ENCODE measurements around the gene C2.
"Not testable (repeated sequence)": the region's sequence is repeated elsewhere in the genome, so short reads cannot be mapped to it uniquely, and the experiment has no call there.

Gene C2

DNA sequence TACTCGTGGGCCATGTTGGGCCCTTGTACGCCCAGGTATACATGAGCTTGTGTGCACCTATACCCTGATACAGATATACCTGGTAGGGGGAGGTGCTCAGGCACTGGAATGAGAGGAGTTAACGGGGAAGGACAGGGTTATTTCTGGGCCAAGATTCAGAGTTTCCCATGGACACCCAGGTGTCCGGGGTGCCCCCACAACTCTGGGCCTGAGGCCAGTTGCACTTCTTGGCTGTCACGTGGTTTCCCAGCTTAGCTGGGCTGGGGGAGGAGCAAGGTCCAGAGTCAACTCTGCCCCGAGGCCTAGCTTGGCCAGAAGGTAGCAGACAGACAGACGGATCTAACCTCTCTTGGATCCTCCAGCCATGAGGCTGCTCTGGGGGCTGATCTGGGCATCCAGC lies 54.2 kb downstream of the C2 start, which contains the start of gene C4A:
C4A (plus strand) TSS at position 314 of the 400 bp plus-strand sequence; CDS start at position 365, 51 bp downstream.
- not testable (repeated sequence) for DNase-seq

DNA sequence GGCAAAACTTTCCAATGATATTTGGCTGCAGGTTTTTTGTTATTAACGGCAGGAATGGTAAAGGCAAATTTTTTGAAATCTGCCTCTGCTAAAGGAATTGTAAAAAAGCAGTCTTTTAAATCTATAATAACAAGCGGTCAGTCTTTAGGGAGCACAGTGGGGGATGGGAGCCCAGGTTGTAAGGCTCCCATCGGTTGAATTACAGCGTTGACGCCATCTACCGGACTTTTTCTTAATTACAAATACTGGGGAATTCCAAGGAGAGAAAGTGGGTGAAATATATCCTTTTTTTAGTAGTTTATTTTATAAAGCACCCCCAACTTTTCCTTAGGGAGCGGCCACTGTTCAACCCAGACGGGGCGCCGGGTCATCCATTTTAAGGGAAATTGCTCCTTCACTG lies 61.8 kb downstream of the C2 start:
- DNase-seq, result not testable (repeated sequence)

DNA sequence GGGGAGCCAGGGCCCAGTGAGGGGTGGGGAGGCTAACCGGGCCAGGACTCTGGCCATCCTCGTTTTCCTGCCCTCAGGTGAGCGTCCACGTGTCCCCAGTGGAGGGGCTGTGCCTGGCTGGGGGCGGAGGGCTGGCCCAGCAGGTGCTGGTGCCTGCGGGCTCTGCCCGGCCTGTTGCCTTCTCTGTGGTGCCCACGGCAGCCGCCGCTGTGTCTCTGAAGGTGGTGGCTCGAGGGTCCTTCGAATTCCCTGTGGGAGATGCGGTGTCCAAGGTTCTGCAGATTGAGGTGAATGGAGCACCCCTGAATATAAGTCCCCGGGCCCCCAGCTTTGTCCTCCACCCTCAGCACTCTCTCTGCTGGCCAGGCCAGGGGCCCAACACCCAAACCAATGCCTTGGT lies 66.9 kb downstream of the C2 start:
- not testable (repeated sequence) for DNase-seq
